Peyer's patch (tissue), 4 donors: Measurements from ENCODE around the gene SCN2B. TPM values are rescaled to one million over a fixed set of nuclear protein-coding genes. Genes with fewer than 3 reads are reported as not detected.

ENCODE experiments used
- DNase-seq, 3 donors: peaks; one replicate each; pipeline ENCODE4 v3.0.0-alpha.2; 2017 to 2019
- H3K27ac ChIP-seq, 4 donors: fragments of 200-600 bp; sonication (generic); one replicate each; pipeline ENCODE4 v1.5.1; 2016 to 2019
- H3K27me3 ChIP-seq, 2 donors: fragments of 200-600 bp; sonication (generic); one replicate each; pipeline ENCODE4 v1.5.1; 2019
- H3K36me3 ChIP-seq, 3 donors: fragments of 200-600 bp; sonication (generic); one replicate each; pipeline ENCODE4 v1.5.1; 2016 to 2019
- H3K4me1 ChIP-seq, 4 donors: fragments of 200-600 bp; sonication (generic); one replicate each; pipeline ENCODE4 v1.5.1; 2016 to 2019
- H3K4me3 ChIP-seq, 4 donors: fragments of 200-600 bp; sonication (generic); 1 replicate in 3 of 4; 2 replicates in 1 of 4; pipeline ENCODE4 v1.5.1; 2016 to 2019; ENCODE audit warnings: mild to moderate bottlenecking in 1 of 4
- H3K9me3 ChIP-seq, 4 donors: fragments of 200-600 bp; sonication (generic); one replicate each; pipeline ENCODE4 v1.5.1; 2016 to 2019; ENCODE audit warnings: mild to moderate bottlenecking in 1 of 4
- POLR2A ChIP-seq, 2 donors: fragments of 450-650 bp; IDR thresholded peaks; one replicate each; pipeline ENCODE4 v1.5.1; 2017; ENCODE audit warnings: antibody characterized with exemption in 2 of 2, mild to moderate bottlenecking in 2 of 2, moderate library complexity in 2 of 2
- total RNA-seq, 4 donors: library from RNA; depleted of rRNA; stranded (reverse); fragments of >200 nt; gene quantifications; one replicate each; pipeline ENCODE4 v1.1.0, GENCODE V29; 2016
- TF ChIP-seq, protein P1 (sequence below), 6 experiments: fragments of 450-650 bp in 4 of 6; fragments of 200-600 bp in 2 of 6; sonication (generic) in 1 of 6; IDR thresholded peaks; one replicate each; pipeline ENCODE4 v1.5.1; 2017 to 2019; ENCODE audit warnings: antibody characterized with exemption in 6 of 6, mild to moderate bottlenecking in 3 of 6, moderate library complexity in 1 of 6

The SCN2B gene
- total RNA-seq, 4 donors from 2014 or later = 0.13 to 0.38 TPM; not detected in 2

DNA sequence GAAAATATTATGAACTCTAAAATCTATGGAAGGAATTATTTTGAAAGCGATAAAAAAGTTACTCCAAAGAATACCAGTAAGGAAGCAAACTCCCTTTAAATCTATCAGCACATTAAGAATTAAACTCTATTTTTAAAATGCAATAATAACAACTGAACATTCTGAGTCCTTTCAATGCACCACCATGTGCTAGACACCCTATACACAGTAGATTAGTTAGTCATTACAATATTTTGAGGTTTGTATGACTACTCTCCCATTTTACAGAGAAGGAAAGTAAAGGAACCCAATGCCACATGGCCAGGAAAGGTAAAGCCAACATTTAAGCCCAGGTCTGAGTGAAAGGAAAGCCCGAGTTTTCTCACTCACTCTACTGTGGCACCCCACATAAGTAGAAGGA is 30.6 kb upstream of the SCN2B start:
- peaks cover 0 to 17% (median 0%) of the 10 kb centered on the region in 4 donors for H3K4me1 ChIP-seq
- H3K27ac ChIP-seq = peak overlapping the region in 2 of 4 donors; percentile 3 to 5
- no peaks in the 10 kb centered on the region for H3K9me3 ChIP-seq
- no peak for TF ChIP-seq POLR2A (IDR thresholded peaks at IDR 0.05)
- TF ChIP-seq, protein P1, sequence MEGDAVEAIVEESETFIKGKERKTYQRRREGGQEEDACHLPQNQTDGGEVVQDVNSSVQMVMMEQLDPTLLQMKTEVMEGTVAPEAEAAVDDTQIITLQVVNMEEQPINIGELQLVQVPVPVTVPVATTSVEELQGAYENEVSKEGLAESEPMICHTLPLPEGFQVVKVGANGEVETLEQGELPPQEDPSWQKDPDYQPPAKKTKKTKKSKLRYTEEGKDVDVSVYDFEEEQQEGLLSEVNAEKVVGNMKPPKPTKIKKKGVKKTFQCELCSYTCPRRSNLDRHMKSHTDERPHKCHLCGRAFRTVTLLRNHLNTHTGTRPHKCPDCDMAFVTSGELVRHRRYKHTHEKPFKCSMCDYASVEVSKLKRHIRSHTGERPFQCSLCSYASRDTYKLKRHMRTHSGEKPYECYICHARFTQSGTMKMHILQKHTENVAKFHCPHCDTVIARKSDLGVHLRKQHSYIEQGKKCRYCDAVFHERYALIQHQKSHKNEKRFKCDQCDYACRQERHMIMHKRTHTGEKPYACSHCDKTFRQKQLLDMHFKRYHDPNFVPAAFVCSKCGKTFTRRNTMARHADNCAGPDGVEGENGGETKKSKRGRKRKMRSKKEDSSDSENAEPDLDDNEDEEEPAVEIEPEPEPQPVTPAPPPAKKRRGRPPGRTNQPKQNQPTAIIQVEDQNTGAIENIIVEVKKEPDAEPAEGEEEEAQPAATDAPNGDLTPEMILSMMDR (IDR thresholded peaks at IDR 0.05) = no peak
- no peaks in the 10 kb centered on the region for H3K36me3 ChIP-seq
- no peak overlapping the region for H3K4me3 ChIP-seq
- no peak for DNase-seq
- H3K27me3 ChIP-seq = no peaks in the 10 kb centered on the region

DNA sequence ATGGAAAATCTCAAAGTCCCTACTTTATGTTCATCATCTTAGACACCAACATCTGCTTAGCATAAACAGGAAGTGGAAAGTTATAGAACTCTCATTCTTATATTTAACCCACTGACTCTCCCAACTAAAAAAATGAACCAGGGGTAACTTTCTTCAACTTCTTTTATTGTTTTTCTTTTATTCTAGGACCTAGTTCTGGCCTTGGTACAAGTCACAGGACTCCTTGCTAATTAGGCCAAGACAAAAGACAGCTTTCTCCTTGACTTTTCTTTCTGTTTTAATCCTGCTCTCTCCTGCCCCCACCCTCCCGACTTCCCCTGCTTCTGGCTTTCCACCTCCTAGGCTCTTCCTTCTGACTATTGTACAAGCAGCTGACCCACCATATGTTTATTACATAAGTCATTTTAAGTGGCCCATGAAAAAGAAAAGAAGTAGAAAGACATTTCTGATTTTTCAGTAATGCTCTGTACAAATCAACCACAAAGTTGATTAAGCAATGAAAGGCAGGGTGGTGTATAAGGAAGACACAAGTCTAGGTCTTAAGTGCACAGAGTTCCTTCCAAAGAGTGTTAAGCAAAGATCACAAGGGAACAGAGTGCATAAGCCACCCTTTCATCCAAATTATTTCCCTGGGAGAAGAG is 30.1 kb upstream of the SCN2B start:
- H3K4me1 ChIP-seq = peaks cover 0 to 22% (median 0%) of the 10 kb centered on the region in 4 donors
- H3K4me3 ChIP-seq = no peak overlapping the region
- H3K27ac ChIP-seq = peak overlapping the region; percentile 5 to 45 (median 28)
- no peaks in the 10 kb centered on the region for H3K27me3 ChIP-seq
- no peak for DNase-seq
- H3K9me3 ChIP-seq = no peaks in the 10 kb centered on the region
- TF ChIP-seq POLR2A (IDR thresholded peaks at IDR 0.05) = no peak
- TF ChIP-seq, protein P1 (IDR thresholded peaks at IDR 0.05) = no peak
- H3K36me3 ChIP-seq = no peaks in the 10 kb centered on the region

DNA sequence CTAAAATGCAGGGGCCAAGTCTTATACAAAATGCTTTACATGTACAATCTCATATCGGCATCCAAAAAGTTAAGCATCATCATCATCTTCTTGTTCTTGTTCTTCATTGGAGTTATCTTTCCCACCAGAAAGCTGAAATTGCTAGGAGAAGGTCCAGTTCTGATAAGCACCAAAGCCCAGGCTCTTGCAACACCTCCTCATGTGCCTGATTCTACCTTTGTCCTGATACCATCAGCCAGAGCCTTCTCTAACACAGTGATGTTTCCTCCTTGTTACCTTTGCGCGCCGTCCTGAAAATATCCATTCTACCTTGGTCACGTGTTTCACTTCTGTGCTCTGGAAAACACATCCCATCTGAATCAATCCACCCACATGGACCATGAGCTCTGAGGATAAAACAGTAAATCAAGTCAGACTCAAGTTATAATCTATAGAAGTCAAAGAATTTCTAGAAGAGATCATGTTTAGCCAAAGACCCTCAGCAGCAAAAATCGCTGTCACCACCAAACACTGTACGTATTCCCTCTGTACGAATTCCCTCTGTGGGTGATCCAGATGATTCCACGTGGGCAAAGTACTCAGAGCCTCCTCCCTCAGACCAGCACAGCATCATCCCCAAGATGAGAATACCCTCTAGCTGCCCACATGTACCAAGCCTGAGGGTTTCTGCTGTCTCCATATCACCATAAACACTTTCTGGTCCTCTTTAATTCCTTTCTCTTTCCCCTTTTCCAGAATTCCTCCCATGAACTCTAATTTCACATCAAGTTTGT is 29.4 kb upstream of the SCN2B start:
- Histone ChIP-seq H3K27me3 (no peaks in the 10 kb centered on the region), H3K4me3 (no peak overlapping the region), H3K36me3 (no peaks in the 10 kb centered on the region), H3K27ac (peak overlapping the region in 3 of 4 donors; percentile 27 to 45 (median 28)), H3K4me1 (peaks cover 0 to 24% (median 0%) of the 10 kb centered on the region in 4 donors), H3K9me3 (no peaks in the 10 kb centered on the region)
- TF ChIP-seq POLR2A (IDR thresholded peaks at IDR 0.05) = no peak
- TF ChIP-seq, protein P1 (IDR thresholded peaks at IDR 0.05) = no peak
- no peak for DNase-seq

DNA sequence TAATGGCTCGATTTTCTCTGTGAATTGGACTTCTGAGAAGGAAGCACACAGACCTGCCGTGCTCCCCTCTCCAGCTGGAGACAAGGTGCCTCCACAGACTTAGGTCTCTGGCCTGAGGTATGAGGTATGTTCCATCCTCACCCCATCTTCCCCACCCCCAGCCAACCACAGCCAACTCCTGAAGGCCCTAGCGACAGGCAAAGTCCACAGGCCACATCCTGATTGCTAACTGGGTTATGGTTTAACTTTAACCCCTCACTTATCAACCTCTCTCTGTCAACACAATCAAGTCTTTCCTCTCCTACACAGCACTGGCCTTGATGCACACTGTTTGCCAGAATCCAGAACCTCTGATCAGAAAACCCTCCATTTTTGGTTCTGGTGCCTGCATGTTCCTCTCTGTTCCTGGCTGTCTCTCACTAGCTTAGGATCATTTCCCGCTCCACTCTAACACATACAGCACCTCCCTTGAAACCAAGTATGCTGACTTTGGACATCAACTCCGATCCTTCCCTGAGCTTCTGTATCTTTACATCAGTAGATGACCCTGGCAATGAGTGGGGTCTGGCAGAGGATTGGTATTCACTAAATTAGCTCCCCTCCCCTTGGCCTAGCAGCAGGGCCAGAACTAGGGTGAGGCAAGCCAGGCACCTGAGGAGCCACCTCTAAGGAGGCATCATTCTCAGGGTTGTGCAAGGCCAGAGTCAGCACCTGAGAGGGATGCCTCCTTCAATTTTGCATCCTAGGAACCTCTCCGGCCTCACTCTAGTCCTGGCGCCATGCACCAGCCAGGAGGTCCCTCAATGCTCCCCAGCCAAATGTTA is 26.4 kb upstream of the SCN2B start:
- TF ChIP-seq, protein P1 (IDR thresholded peaks at IDR 0.05) = no peak
- peak in 1 of 2 donors; percentile 43 for TF ChIP-seq POLR2A (IDR thresholded peaks at IDR 0.05)
- no peak overlapping the region for H3K4me3 ChIP-seq
- H3K27me3 ChIP-seq = no peaks in the 10 kb centered on the region
- DNase-seq = peak; percentile 42 to 93 (median 87)
- H3K27ac ChIP-seq = peak overlapping the region in 3 of 4 donors; percentile 47 to 82 (median 65)
- peaks cover 0 to 37% (median 0%) of the 10 kb centered on the region in 4 donors for H3K4me1 ChIP-seq
- H3K36me3 ChIP-seq = no peaks in the 10 kb centered on the region
- no peaks in the 10 kb centered on the region for H3K9me3 ChIP-seq

DNA sequence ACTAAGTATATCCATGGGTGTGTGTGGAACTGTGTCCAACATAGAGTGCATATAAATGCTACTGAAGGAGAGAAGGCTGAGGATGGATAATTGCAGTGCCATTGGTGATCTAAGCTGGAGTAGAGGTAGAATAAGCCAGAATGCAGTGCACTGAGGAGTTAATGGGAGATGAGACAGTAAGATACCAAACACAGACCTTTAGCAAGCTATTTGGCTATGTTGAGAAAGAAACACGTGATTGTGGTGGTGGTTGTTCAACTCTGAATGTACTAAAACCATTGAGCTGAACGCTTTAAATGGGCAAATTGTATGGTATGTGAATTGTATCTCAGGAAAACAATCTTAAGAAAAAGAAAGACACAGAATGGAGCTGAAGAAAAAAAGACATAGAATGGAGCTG is 25.5 kb upstream of the SCN2B start:
- H3K27me3 ChIP-seq = no peaks in the 10 kb centered on the region
- peaks cover 0 to 37% (median 0%) of the 10 kb centered on the region in 4 donors for H3K4me1 ChIP-seq
- no peak overlapping the region for H3K4me3 ChIP-seq
- TF ChIP-seq, protein P1 (IDR thresholded peaks at IDR 0.05) = no peak
- no peak for TF ChIP-seq POLR2A (IDR thresholded peaks at IDR 0.05)
- peak overlapping the region in 3 of 4 donors; percentile 47 to 82 (median 65) for H3K27ac ChIP-seq
- no peaks in the 10 kb centered on the region for H3K36me3 ChIP-seq
- DNase-seq = no peak
- no peaks in the 10 kb centered on the region for H3K9me3 ChIP-seq
